ENCODE data around the gene ABCA13. TPM values are rescaled to one million over a fixed set of nuclear protein-coding genes. Genes with fewer than 3 reads are reported as not detected.

The ABCA13 gene
- total RNA-seq, 1 experiment from 2014 or later, result not detected

- BruUV-seq (replicated peaks), result no TSS peak
- Histone ChIP-seq H3K27ac (ENCODE audit: low read depth, low read length) (no peak overlapping the region), H3K36me3 (ENCODE audit: control insufficient read depth in 1 of 2, insufficient read depth in 2 of 2, low read length in 2 of 2) (no peaks in the 10 kb centered on the region), H3K9me3 (ENCODE audit: control insufficient read depth in 1 of 2, insufficient read depth in 1 of 2, low read depth in 1 of 2, low read length in 2 of 2) (peaks cover 15 to 24% of the 10 kb centered on the region in 2 experiments; a peak in 2 of 4 replicates), H3K9me2 (ENCODE audit: insufficient read depth) (no peaks in the 10 kb centered on the region), H3K4me3 (replicated peaks in 1 of 2; ENCODE audit: low read depth in 1 of 2, low read length in 2 of 2) (no peak overlapping the region), H3K27me3 (ENCODE audit: insufficient read depth, low read length) (no peaks in the 10 kb centered on the region), H2AFZ (ENCODE audit: low read depth, low read length, poor library complexity, severe bottlenecking) (no peak overlapping the region), H3K9ac (ENCODE audit: low read length) (no peak overlapping the region), H3K4me1 (ENCODE audit: control insufficient read depth in 1 of 2, insufficient read depth in 2 of 2, low read length in 2 of 2) (no peaks in the 10 kb centered on the region), H3K79me2 (ENCODE audit: insufficient read depth, low read length) (no peaks in the 10 kb centered on the region), H4K20me1 (ENCODE audit: insufficient read depth) (no peaks in the 10 kb centered on the region), H3K4me2 (ENCODE audit: low read length) (no peak overlapping the region)
- ChIA-PET POLR2A (no interaction called here), CTCF (no interaction called here), RAD21 (ENCODE audit: low non-redundant PET in 1 of 2, low total read pairs in 2 of 2, uncharacterized antibody in 2 of 2, unreplicated experiment in 2 of 2) (no interaction called here)
- intact Hi-C loops (cut with micrococcal nuclease), result no loop called here
- TF ChIP-seq POLR2AphosphoS5 (IDR thresholded peaks at IDR 0.05; ENCODE audit: low read depth, low read length), result no peak
- ATAC-seq (no peak), DNase-seq (ENCODE audit: low read depth, low spot score) (no peak)
These were observed 494.3 kb downstream of the ABCA13 start for GRCh38 chr7:48665353-48666135.

GRCh38 chr7:48667407-48667806, 496.1 kb downstream of the ABCA13 start:
- no peak overlapping the region for H3K27ac ChIP-seq (ENCODE audit: low read depth, low read length)
- CTCF ChIA-PET, result no interaction called here
- TF ChIP-seq SIN3A (IDR thresholded peaks at IDR 0.05; ENCODE audit: low read depth) (no peak), SRF (IDR thresholded peaks at IDR 0.05; ENCODE audit: low read depth) (no peak), EGR1 (IDR thresholded peaks at IDR 0.05; ENCODE audit: low read depth) (no peak), SP1 (IDR thresholded peaks at IDR 0.05; ENCODE audit: low read depth) (no peak)

More at GRCh38 chr7:48667407-48667806, 496.1 kb downstream of the ABCA13 start:
- intact Hi-C loops (cut with micrococcal nuclease), result no loop called here
- H3K4me3 ChIP-seq (replicated peaks in 1 of 2; ENCODE audit: low read depth in 1 of 2, low read length in 2 of 2), result no peak overlapping the region
- H2AFZ ChIP-seq (ENCODE audit: low read depth, low read length, poor library complexity, severe bottlenecking), result no peak overlapping the region
- peaks cover 20 to 35% of the 10 kb centered on the region in 2 experiments; a peak in 2 of 4 replicates for H3K9me3 ChIP-seq (ENCODE audit: control insufficient read depth in 1 of 2, insufficient read depth in 1 of 2, low read depth in 1 of 2, low read length in 2 of 2)
- H3K9ac ChIP-seq (ENCODE audit: low read length), result no peak overlapping the region
- H3K79me2 ChIP-seq (ENCODE audit: insufficient read depth, low read length), result no peaks in the 10 kb centered on the region
- H3K4me1 ChIP-seq (ENCODE audit: control insufficient read depth in 1 of 2, insufficient read depth in 2 of 2, low read length in 2 of 2), result no peaks in the 10 kb centered on the region
- no peaks in the 10 kb centered on the region for H4K20me1 ChIP-seq (ENCODE audit: insufficient read depth)
- no TSS peak for BruUV-seq (replicated peaks)
- RAD21 ChIA-PET (ENCODE audit: low non-redundant PET in 1 of 2, low total read pairs in 2 of 2, uncharacterized antibody in 2 of 2, unreplicated experiment in 2 of 2), result no interaction called here
- no peaks in the 10 kb centered on the region for H3K36me3 ChIP-seq (ENCODE audit: control insufficient read depth in 1 of 2, insufficient read depth in 2 of 2, low read length in 2 of 2)
- H3K4me2 ChIP-seq (ENCODE audit: low read length), result no peak overlapping the region
- DNase-seq (ENCODE audit: low read depth, low spot score) (no peak), ATAC-seq (no peak)
- no peaks in the 10 kb centered on the region for H3K27me3 ChIP-seq (ENCODE audit: insufficient read depth, low read length)
- no peaks in the 10 kb centered on the region for H3K9me2 ChIP-seq (ENCODE audit: insufficient read depth)
- POLR2A ChIA-PET, result no interaction called here
